CD4-positive, alpha-beta memory T cell (primary cell): ENCODE measurements around the gene TMEM248. TPM values are rescaled to one million over a fixed set of nuclear protein-coding genes. Genes with fewer than 3 reads are reported as not detected.

Source experiments
- polyA plus RNA-seq, 2 donors: library from polyadenylated mRNA; unstranded; fragments of 300-500 nt; fragmentation: Illumina TruSeq; gene quantifications; one replicate each; pipeline ENCODE4 v1.2.3, GENCODE V29; 2021
- total RNA-seq, 2 experiments: library from RNA; stranded (reverse); gene quantifications; one replicate each; pipeline ENCODE4 v1.2.3, GENCODE V29; 2021

Gene TMEM248
- total and polyA plus RNA-seq, 4 experiments from 2014 or later = 95.9 to 134 (median 112) TPM

Other genes with a start within 250 kb of the TMEM248 start
- gene RABGEF1, start 180.5 kb upstream of the TMEM248 start, total RNA-seq = 10 to 100 TPM; 23.0 to 28.6 TPM
- 10 to 100 TPM; 16.2 to 21.9 TPM for gene RABGEF1, start 180.5 kb upstream of the TMEM248 start, polyA plus RNA-seq
- gene SBDS, start 74.4 kb downstream of the TMEM248 start, total RNA-seq = 10 to 100 TPM; 69.7 to 72.2 TPM
- 100 to 1,000 TPM in 1 of 2 donors, 10 to 100 TPM in 1; 84.0 to 127 TPM for gene SBDS, start 74.4 kb downstream of the TMEM248 start, polyA plus RNA-seq
- gene TYW1, start 75.6 kb downstream of the TMEM248 start, total RNA-seq = 10 to 100 TPM; 25.9 to 29.6 TPM
- gene TYW1, start 75.6 kb downstream of the TMEM248 start, polyA plus RNA-seq = 10 to 100 TPM; 19.2 to 32.3 TPM